Measurements from ENCODE around the gene BGLAP.

- TF ChIP-seq CTCF (IDR thresholded peaks at IDR 0.05) (no peak), POLR2A (IDR thresholded peaks at IDR 0.05) (no peak)
These were observed 15.2 kb upstream of the BGLAP start for GRCh38 chr1:156226782-156227181.
